Memory B cell (primary cell): ENCODE measurements around the gene GNMT.

Experiments
- ATAC-seq: fragments of 150-1000 bp; cut with Tn5 transposase; 2 replicates; pipeline ENCODE4 v1.10.0; 2021; ENCODE audit warnings: low read depth, mild to moderate bottlenecking, moderate library complexity
- DNase-seq, 2 donors: peaks; one replicate each; pipeline ENCODE4 v3.0.0; 2022; ENCODE audit warnings: low spot score in 2 of 2
- H3K27ac Mint-ChIP-seq: one replicate; pipeline ENCODE4 v1.8.0; 2022; ENCODE audit warnings: mild to moderate bottlenecking, moderate library complexity, mixed read lengths
- H3K27me3 Mint-ChIP-seq: one replicate; pipeline ENCODE4 v1.8.0; 2022; ENCODE audit warnings: mixed read lengths
- H3K36me3 Mint-ChIP-seq: one replicate; pipeline ENCODE4 v1.8.0; 2022; ENCODE audit warnings: mild to moderate bottlenecking, mixed read lengths
- H3K4me1 Mint-ChIP-seq: one replicate; pipeline ENCODE4 v1.8.0; 2022; ENCODE audit warnings: mixed read lengths
- H3K4me3 Mint-ChIP-seq: one replicate; pipeline ENCODE4 v1.8.0; 2022; ENCODE audit warnings: mild to moderate bottlenecking, moderate library complexity, mixed read lengths
- H3K9me3 Mint-ChIP-seq: one replicate; pipeline ENCODE4 v1.8.0; 2022; ENCODE audit warnings: mixed read lengths

The GNMT gene

GRCh38 chr6:42962096-42962495 is 1.5 kb downstream of the GNMT start:
- Mint-ChIP-seq H3K4me1 (peaks cover 18% of the 10 kb centered on the region), H3K36me3 (peaks cover 10% of the 10 kb centered on the region), H3K27ac (no peak overlapping the region), H3K4me3 (no peak overlapping the region), H3K9me3 (no peaks in the 10 kb centered on the region), H3K27me3 (no peaks in the 10 kb centered on the region)
- DNase-seq: no peak
- ATAC-seq: no peak

- no peak overlapping the region for H3K27ac Mint-ChIP-seq
- H3K27me3 Mint-ChIP-seq: no peaks in the 10 kb centered on the region
- no peak for ATAC-seq
- H3K4me3 Mint-ChIP-seq: no peak overlapping the region
- H3K9me3 Mint-ChIP-seq: no peaks in the 10 kb centered on the region
- H3K4me1 Mint-ChIP-seq: peaks cover 21% of the 10 kb centered on the region
- peaks cover 13% of the 10 kb centered on the region for H3K36me3 Mint-ChIP-seq
- DNase-seq: no peak
These were observed 2.1 kb downstream of the GNMT start for GRCh38 chr6:42962502-42963178.

- peaks cover 22% of the 10 kb centered on the region for H3K4me1 Mint-ChIP-seq
- H3K27ac Mint-ChIP-seq: no peak overlapping the region
- H3K27me3 Mint-ChIP-seq: no peaks in the 10 kb centered on the region
- DNase-seq: no peak
- H3K36me3 Mint-ChIP-seq: peaks cover 14% of the 10 kb centered on the region
- no peak for ATAC-seq
- no peaks in the 10 kb centered on the region for H3K9me3 Mint-ChIP-seq
- no peak overlapping the region for H3K4me3 Mint-ChIP-seq
These were observed 2.8 kb downstream of the GNMT start for GRCh38 chr6:42963179-42963854.

- peaks cover 15% of the 10 kb centered on the region for H3K36me3 Mint-ChIP-seq
- peak; percentile 55 for ATAC-seq
- H3K4me3 Mint-ChIP-seq: no peak overlapping the region
- no peaks in the 10 kb centered on the region for H3K27me3 Mint-ChIP-seq
- H3K4me1 Mint-ChIP-seq: peaks cover 22% of the 10 kb centered on the region
- H3K9me3 Mint-ChIP-seq: no peaks in the 10 kb centered on the region
- DNase-seq: no peak
- H3K27ac Mint-ChIP-seq: no peak overlapping the region
These were observed 3.5 kb downstream of the GNMT start for GRCh38 chr6:42963855-42964605.

GRCh38 chr6:42966571-42966970 is 6.0 kb downstream of the GNMT start:
- H3K9me3 Mint-ChIP-seq: no peaks in the 10 kb centered on the region
- peaks cover 6% of the 10 kb centered on the region for H3K4me1 Mint-ChIP-seq
- DNase-seq: no peak
- no peaks in the 10 kb centered on the region for H3K27me3 Mint-ChIP-seq
- no peak for ATAC-seq
- H3K27ac Mint-ChIP-seq: no peak overlapping the region
- no peak overlapping the region for H3K4me3 Mint-ChIP-seq
- H3K36me3 Mint-ChIP-seq: peaks cover 18% of the 10 kb centered on the region

GRCh38 chr6:42967228-42967627 is 6.7 kb downstream of the GNMT start:
- no peak for DNase-seq
- H3K4me1 Mint-ChIP-seq: peaks cover 6% of the 10 kb centered on the region
- ATAC-seq: no peak
- H3K9me3 Mint-ChIP-seq: no peaks in the 10 kb centered on the region
- no peaks in the 10 kb centered on the region for H3K27me3 Mint-ChIP-seq
- H3K27ac Mint-ChIP-seq: no peak overlapping the region
- H3K36me3 Mint-ChIP-seq: peaks cover 13% of the 10 kb centered on the region
- no peak overlapping the region for H3K4me3 Mint-ChIP-seq

- no peak for DNase-seq
- ATAC-seq: no peak
- Mint-ChIP-seq H3K4me1 (peaks cover 6% of the 10 kb centered on the region), H3K27ac (no peak overlapping the region), H3K27me3 (no peaks in the 10 kb centered on the region), H3K4me3 (no peak overlapping the region), H3K36me3 (peaks cover 10% of the 10 kb centered on the region), H3K9me3 (no peaks in the 10 kb centered on the region)
These were observed 7.7 kb downstream of the GNMT start for GRCh38 chr6:42968126-42968701.

GRCh38 chr6:42968783-42969182 is 8.2 kb downstream of the GNMT start:
- no peak overlapping the region for H3K4me3 Mint-ChIP-seq
- ATAC-seq (no peak), DNase-seq (no peak)
- no peaks in the 10 kb centered on the region for H3K27me3 Mint-ChIP-seq
- no peaks in the 10 kb centered on the region for H3K9me3 Mint-ChIP-seq
- peaks cover 10% of the 10 kb centered on the region for H3K36me3 Mint-ChIP-seq
- H3K27ac Mint-ChIP-seq: peak overlapping the region; percentile 65
- peaks cover 6% of the 10 kb centered on the region for H3K4me1 Mint-ChIP-seq

GRCh38 chr6:42969431-42969830 is 8.9 kb downstream of the GNMT start:
- peaks cover 10% of the 10 kb centered on the region for H3K36me3 Mint-ChIP-seq
- ATAC-seq (no peak), DNase-seq (no peak)
- peaks cover 8% of the 10 kb centered on the region for H3K4me1 Mint-ChIP-seq
- H3K9me3 Mint-ChIP-seq: no peaks in the 10 kb centered on the region
- no peak overlapping the region for H3K27ac Mint-ChIP-seq
- no peak overlapping the region for H3K4me3 Mint-ChIP-seq
- no peaks in the 10 kb centered on the region for H3K27me3 Mint-ChIP-seq

- H3K9me3 Mint-ChIP-seq: no peaks in the 10 kb centered on the region
- no peak overlapping the region for H3K27ac Mint-ChIP-seq
- H3K27me3 Mint-ChIP-seq: no peaks in the 10 kb centered on the region
- ATAC-seq (no peak), DNase-seq (no peak)
- peaks cover 8% of the 10 kb centered on the region for H3K4me1 Mint-ChIP-seq
- H3K4me3 Mint-ChIP-seq: no peak overlapping the region
- H3K36me3 Mint-ChIP-seq: peaks cover 10% of the 10 kb centered on the region
These were observed 9.4 kb downstream of the GNMT start for GRCh38 chr6:42969934-42970333.

- DNase-seq (no peak), ATAC-seq (no peak)
These were observed 10.5 kb downstream of the GNMT start for GRCh38 chr6:42970871-42971612.

GRCh38 chr6:42971746-42972327 is 11.3 kb downstream of the GNMT start:
- Mint-ChIP-seq H3K27me3 (no peaks in the 10 kb centered on the region), H3K4me1 (peaks cover 12% of the 10 kb centered on the region), H3K27ac (no peak overlapping the region), H3K4me3 (no peak overlapping the region), H3K9me3 (no peaks in the 10 kb centered on the region), H3K36me3 (peaks cover 9% of the 10 kb centered on the region)
- ATAC-seq: no peak
- no peak for DNase-seq

More at GRCh38 chr6:42970871-42971612, 10.5 kb downstream of the GNMT start:
- H3K4me3 Mint-ChIP-seq: no peak overlapping the region
- H3K4me1 Mint-ChIP-seq: peaks cover 11% of the 10 kb centered on the region
- H3K36me3 Mint-ChIP-seq: peaks cover 10% of the 10 kb centered on the region
- H3K27ac Mint-ChIP-seq: no peak overlapping the region
- no peaks in the 10 kb centered on the region for H3K27me3 Mint-ChIP-seq
- H3K9me3 Mint-ChIP-seq: no peaks in the 10 kb centered on the region

GRCh38 chr6:42973926-42974325 is 13.4 kb downstream of the GNMT start:
- ATAC-seq (no peak), DNase-seq (no peak)
- Mint-ChIP-seq H3K4me3 (no peak overlapping the region), H3K27me3 (no peaks in the 10 kb centered on the region), H3K4me1 (peaks cover 14% of the 10 kb centered on the region), H3K9me3 (no peaks in the 10 kb centered on the region), H3K36me3 (peaks cover 6% of the 10 kb centered on the region), H3K27ac (no peak overlapping the region)
